WTC11 (cell line): ENCODE data around the gene TMEM164. TPM values are rescaled to one million over a fixed set of nuclear protein-coding genes. Genes with fewer than 3 reads are reported as not detected.

Source experiments
- ATAC-seq: fragments of 200-7000 bp; cut with Tn5 transposase; 2 replicates; pipeline ENCODE4 v1.10.0; 2021; ENCODE audit warnings: mild to moderate bottlenecking, moderate library complexity
- CTCF ChIA-PET: fragments of 300-600 bp; sonication (Branson Sonifier 250); formaldehyde crosslinking; loops from one replicate; lab custom pipeline; 2021; ENCODE audit warnings: antibody characterized with exemption; lab: Charles Lee
- POLR2A ChIA-PET: fragments of 350-600 bp; sonication (Branson Sonifier 250); formaldehyde crosslinking; loops from one replicate; lab custom pipeline; 2021; ENCODE audit warnings: antibody characterized with exemption; lab: Charles Lee
- DNase-seq: peaks from one replicate; pipeline ENCODE4 v3.0.0; 2021; ENCODE audit warnings: low spot score
- H3K27ac Mint-ChIP-seq: 2 replicates; pipeline ENCODE4 v1.8.0; 2021; ENCODE audit warnings: mixed read lengths
- H3K27me3 Mint-ChIP-seq: 2 replicates; pipeline ENCODE4 v1.8.0; 2021; ENCODE audit warnings: low read depth, mild to moderate bottlenecking, moderate library complexity, mixed read lengths
- H3K36me3 Mint-ChIP-seq: 2 replicates; pipeline ENCODE4 v1.8.0; 2021; ENCODE audit warnings: mixed read lengths
- H3K4me1 Mint-ChIP-seq: 2 replicates; pipeline ENCODE4 v1.8.0; 2022; ENCODE audit warnings: mixed read lengths
- H3K4me3 Mint-ChIP-seq: 2 replicates; pipeline ENCODE4 v1.8.0; 2021; ENCODE audit warnings: mild to moderate bottlenecking, moderate library complexity, mixed read lengths
- H3K9me3 Mint-ChIP-seq: 2 replicates; pipeline ENCODE4 v1.8.0; 2021; ENCODE audit warnings: mixed read lengths
- CBFB ChIP-seq: sonication (generic); formaldehyde crosslinking; IDR thresholded peaks from 2 replicates; pipeline ENCODE4 v1.8.1; 2022; ENCODE audit warnings: mild to moderate bottlenecking, low read depth, missing genetic modification reagents
- ETV6 ChIP-seq: sonication (generic); formaldehyde crosslinking; IDR thresholded peaks from 2 replicates; pipeline ENCODE4 v1.8.1; 2022; ENCODE audit warnings: mild to moderate bottlenecking, missing genetic modification reagents
- FOXK1 ChIP-seq: sonication (generic); formaldehyde crosslinking; IDR thresholded peaks from 2 replicates; pipeline ENCODE4 v1.8.0; 2022; ENCODE audit warnings: mild to moderate bottlenecking, moderate library complexity, missing genetic modification reagents
- NFE2L1 ChIP-seq: sonication (generic); formaldehyde crosslinking; IDR thresholded peaks from 2 replicates; pipeline ENCODE4 v1.8.1; 2023; ENCODE audit warnings: missing genetic modification reagents
- ZNF219 ChIP-seq: sonication (generic); formaldehyde crosslinking; IDR thresholded peaks from 2 replicates; pipeline ENCODE4 v1.8.0; 2023; ENCODE audit warnings: missing genetic modification reagents, mild to moderate bottlenecking, borderline replicate concordance
- ZNF416 ChIP-seq: fragments of 250-450 bp; sonication (Bioruptor Pico); IDR thresholded peaks from 2 replicates; pipeline ENCODE4 v1.9.0; 2021; ENCODE audit warnings: mild to moderate bottlenecking, inconsistent platforms
- total RNA-seq: library from RNA; stranded (reverse); gene quantifications from 3 replicates; pipeline ENCODE4 v1.2.3, GENCODE V29; 2021
- TF ChIP-seq, protein P1 (sequence below): sonication (generic); formaldehyde crosslinking; IDR thresholded peaks from 2 replicates; pipeline ENCODE4 v1.8.0; 2022; ENCODE audit warnings: missing genetic modification reagents
- TF ChIP-seq, protein P2 (sequence below): sonication (generic); formaldehyde crosslinking; IDR thresholded peaks from 2 replicates; pipeline ENCODE4 v1.8.1; 2023; ENCODE audit warnings: mild to moderate bottlenecking, missing genetic modification reagents, borderline replicate concordance
- TF ChIP-seq, protein P3 (sequence below): sonication (generic); formaldehyde crosslinking; IDR thresholded peaks from 2 replicates; pipeline ENCODE4 v1.8.0; 2023; ENCODE audit warnings: mild to moderate bottlenecking, missing genetic modification reagents
- TF ChIP-seq, protein P4 (sequence below): sonication (generic); formaldehyde crosslinking; IDR thresholded peaks from 2 replicates; pipeline ENCODE4 v1.8.1; 2022; ENCODE audit warnings: mild to moderate bottlenecking, moderate library complexity, missing genetic modification reagents
- TF ChIP-seq, protein P5 (sequence below): sonication (generic); formaldehyde crosslinking; IDR thresholded peaks from 2 replicates; pipeline ENCODE4 v1.8.1; 2022; ENCODE audit warnings: missing genetic modification reagents, borderline replicate concordance
- TF ChIP-seq, protein P6 (sequence below): fragments of 250-450 bp; sonication (Bioruptor Pico); conservative IDR thresholded peaks from 2 replicates; pipeline ENCODE4 v1.9.0; 2021; ENCODE audit warnings: mild to moderate bottlenecking
- TF ChIP-seq, protein P7 (sequence below): sonication (generic); formaldehyde crosslinking; IDR thresholded peaks from 2 replicates; pipeline ENCODE4 v1.8.1; 2023; ENCODE audit warnings: mild to moderate bottlenecking, missing genetic modification reagents
- TF ChIP-seq, protein P8 (sequence below): sonication (generic); formaldehyde crosslinking; IDR thresholded peaks from 2 replicates; pipeline ENCODE4 v1.8.1; 2023; ENCODE audit warnings: mild to moderate bottlenecking, moderate library complexity, missing genetic modification reagents

The TMEM164 gene
- total RNA-seq, 1 experiment from 2014 or later: 16.0 TPM

DNA sequence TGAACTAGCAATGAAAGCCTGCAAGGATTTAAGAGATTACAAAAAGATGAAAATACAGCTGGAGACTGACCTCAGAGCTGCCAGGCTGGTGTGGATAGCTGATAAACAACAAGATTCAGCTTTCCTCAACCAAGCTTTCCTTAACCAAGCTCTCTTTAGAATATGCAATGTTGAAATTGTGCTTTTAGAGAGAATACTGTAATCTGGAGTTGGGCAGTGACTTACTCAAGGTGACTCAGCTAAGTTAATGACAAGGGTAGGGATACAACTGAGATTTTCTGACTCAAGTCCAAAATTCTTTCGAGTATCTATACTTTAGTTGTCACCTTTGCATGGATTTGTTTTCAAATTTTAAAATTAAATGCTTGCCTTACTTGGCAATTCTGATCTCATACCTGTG, 217.0 kb downstream of the TMEM164 start (continued):
- TF ChIP-seq, protein P1, sequence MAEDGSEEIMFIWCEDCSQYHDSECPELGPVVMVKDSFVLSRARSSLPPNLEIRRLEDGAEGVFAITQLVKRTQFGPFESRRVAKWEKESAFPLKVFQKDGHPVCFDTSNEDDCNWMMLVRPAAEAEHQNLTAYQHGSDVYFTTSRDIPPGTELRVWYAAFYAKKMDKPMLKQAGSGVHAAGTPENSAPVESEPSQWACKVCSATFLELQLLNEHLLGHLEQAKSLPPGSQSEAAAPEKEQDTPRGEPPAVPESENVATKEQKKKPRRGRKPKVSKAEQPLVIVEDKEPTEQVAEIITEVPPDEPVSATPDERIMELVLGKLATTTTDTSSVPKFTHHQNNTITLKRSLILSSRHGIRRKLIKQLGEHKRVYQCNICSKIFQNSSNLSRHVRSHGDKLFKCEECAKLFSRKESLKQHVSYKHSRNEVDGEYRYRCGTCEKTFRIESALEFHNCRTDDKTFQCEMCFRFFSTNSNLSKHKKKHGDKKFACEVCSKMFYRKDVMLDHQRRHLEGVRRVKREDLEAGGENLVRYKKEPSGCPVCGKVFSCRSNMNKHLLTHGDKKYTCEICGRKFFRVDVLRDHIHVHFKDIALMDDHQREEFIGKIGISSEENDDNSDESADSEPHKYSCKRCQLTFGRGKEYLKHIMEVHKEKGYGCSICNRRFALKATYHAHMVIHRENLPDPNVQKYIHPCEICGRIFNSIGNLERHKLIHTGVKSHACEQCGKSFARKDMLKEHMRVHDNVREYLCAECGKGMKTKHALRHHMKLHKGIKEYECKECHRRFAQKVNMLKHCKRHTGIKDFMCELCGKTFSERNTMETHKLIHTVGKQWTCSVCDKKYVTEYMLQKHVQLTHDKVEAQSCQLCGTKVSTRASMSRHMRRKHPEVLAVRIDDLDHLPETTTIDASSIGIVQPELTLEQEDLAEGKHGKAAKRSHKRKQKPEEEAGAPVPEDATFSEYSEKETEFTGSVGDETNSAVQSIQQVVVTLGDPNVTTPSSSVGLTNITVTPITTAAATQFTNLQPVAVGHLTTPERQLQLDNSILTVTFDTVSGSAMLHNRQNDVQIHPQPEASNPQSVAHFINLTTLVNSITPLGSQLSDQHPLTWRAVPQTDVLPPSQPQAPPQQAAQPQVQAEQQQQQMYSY (CRISPR knock-in tag): no peak
- TF ChIP-seq FOXK1 (CRISPR knock-in tag): no peak
- TF ChIP-seq, protein P2, sequence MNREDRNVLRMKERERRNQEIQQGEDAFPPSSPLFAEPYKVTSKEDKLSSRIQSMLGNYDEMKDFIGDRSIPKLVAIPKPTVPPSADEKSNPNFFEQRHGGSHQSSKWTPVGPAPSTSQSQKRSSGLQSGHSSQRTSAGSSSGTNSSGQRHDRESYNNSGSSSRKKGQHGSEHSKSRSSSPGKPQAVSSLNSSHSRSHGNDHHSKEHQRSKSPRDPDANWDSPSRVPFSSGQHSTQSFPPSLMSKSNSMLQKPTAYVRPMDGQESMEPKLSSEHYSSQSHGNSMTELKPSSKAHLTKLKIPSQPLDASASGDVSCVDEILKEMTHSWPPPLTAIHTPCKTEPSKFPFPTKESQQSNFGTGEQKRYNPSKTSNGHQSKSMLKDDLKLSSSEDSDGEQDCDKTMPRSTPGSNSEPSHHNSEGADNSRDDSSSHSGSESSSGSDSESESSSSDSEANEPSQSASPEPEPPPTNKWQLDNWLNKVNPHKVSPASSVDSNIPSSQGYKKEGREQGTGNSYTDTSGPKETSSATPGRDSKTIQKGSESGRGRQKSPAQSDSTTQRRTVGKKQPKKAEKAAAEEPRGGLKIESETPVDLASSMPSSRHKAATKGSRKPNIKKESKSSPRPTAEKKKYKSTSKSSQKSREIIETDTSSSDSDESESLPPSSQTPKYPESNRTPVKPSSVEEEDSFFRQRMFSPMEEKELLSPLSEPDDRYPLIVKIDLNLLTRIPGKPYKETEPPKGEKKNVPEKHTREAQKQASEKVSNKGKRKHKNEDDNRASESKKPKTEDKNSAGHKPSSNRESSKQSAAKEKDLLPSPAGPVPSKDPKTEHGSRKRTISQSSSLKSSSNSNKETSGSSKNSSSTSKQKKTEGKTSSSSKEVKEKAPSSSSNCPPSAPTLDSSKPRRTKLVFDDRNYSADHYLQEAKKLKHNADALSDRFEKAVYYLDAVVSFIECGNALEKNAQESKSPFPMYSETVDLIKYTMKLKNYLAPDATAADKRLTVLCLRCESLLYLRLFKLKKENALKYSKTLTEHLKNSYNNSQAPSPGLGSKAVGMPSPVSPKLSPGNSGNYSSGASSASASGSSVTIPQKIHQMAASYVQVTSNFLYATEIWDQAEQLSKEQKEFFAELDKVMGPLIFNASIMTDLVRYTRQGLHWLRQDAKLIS: no peak
- TF ChIP-seq, protein P3, sequence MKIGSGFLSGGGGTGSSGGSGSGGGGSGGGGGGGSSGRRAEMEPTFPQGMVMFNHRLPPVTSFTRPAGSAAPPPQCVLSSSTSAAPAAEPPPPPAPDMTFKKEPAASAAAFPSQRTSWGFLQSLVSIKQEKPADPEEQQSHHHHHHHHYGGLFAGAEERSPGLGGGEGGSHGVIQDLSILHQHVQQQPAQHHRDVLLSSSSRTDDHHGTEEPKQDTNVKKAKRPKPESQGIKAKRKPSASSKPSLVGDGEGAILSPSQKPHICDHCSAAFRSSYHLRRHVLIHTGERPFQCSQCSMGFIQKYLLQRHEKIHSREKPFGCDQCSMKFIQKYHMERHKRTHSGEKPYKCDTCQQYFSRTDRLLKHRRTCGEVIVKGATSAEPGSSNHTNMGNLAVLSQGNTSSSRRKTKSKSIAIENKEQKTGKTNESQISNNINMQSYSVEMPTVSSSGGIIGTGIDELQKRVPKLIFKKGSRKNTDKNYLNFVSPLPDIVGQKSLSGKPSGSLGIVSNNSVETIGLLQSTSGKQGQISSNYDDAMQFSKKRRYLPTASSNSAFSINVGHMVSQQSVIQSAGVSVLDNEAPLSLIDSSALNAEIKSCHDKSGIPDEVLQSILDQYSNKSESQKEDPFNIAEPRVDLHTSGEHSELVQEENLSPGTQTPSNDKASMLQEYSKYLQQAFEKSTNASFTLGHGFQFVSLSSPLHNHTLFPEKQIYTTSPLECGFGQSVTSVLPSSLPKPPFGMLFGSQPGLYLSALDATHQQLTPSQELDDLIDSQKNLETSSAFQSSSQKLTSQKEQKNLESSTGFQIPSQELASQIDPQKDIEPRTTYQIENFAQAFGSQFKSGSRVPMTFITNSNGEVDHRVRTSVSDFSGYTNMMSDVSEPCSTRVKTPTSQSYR: no peak
- TF ChIP-seq, all 79 proteins: peak for 0

DNA sequence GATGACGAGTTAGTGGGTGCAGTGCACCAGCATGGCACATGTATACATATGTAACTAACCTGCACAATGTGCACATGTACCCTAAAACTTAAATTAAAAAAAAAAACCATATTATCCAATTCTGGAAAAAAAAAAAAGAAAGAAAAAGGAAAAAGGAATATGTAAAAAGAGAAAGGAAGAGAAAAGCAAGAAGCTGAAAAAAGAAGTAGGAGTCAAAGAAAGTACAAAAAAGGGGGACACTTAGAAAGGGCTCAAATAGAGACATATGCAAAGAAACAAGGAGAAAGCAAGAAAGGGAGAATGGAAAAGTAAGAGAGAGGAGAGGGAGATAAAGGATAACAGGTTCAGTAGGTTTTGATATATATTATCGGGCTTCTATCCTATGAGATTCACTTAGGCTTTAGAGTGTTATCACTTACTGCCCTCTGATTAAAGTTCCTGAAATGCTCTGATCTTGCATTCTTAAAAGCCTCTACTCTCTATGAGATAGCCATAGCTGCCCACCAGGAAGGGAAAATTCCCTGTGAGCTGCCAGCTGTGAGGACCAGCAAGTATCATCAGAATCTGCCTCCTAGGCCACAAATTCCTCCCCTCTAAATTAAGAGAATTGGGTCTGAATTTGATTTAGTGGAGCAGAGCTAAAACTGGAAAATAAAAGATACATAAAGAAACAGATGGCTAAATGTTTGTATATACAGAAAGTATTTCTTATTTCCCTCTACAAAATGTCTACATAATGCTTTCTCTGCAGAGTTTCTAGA, 219.8 kb downstream of the TMEM164 start:
- Mint-ChIP-seq H3K36me3 (no peaks in the 10 kb centered on the region), H3K4me3 (no peak overlapping the region), H3K9me3 (no peaks in the 10 kb centered on the region), H3K27me3 (no peaks in the 10 kb centered on the region), H3K27ac (no peak overlapping the region), H3K4me1 (peaks cover 6% of the 10 kb centered on the region; the same call in 1 of the 2 replicates)
- DNase-seq: no peak
- ATAC-seq: no peak
- ChIA-PET CTCF (no interaction called here), POLR2A (no interaction called here)
- TF ChIP-seq CBFB: no peak
- TF ChIP-seq, protein P4, sequence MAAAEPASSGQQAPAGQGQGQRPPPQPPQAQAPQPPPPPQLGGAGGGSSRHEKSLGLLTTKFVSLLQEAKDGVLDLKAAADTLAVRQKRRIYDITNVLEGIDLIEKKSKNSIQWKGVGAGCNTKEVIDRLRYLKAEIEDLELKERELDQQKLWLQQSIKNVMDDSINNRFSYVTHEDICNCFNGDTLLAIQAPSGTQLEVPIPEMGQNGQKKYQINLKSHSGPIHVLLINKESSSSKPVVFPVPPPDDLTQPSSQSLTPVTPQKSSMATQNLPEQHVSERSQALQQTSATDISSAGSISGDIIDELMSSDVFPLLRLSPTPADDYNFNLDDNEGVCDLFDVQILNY: no peak
- no peak for TF ChIP-seq ZNF416
- TF ChIP-seq, protein P5, sequence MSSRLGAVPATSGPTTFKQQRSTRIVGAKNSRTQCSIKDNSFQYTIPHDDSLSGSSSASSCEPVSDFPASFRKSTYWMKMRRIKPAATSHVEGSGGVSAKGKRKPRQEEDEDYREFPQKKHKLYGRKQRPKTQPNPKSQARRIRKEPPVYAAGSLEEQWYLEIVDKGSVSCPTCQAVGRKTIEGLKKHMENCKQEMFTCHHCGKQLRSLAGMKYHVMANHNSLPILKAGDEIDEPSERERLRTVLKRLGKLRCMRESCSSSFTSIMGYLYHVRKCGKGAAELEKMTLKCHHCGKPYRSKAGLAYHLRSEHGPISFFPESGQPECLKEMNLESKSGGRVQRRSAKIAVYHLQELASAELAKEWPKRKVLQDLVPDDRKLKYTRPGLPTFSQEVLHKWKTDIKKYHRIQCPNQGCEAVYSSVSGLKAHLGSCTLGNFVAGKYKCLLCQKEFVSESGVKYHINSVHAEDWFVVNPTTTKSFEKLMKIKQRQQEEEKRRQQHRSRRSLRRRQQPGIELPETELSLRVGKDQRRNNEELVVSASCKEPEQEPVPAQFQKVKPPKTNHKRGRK (CRISPR knock-in tag): no peak
- TF ChIP-seq, protein P6, sequence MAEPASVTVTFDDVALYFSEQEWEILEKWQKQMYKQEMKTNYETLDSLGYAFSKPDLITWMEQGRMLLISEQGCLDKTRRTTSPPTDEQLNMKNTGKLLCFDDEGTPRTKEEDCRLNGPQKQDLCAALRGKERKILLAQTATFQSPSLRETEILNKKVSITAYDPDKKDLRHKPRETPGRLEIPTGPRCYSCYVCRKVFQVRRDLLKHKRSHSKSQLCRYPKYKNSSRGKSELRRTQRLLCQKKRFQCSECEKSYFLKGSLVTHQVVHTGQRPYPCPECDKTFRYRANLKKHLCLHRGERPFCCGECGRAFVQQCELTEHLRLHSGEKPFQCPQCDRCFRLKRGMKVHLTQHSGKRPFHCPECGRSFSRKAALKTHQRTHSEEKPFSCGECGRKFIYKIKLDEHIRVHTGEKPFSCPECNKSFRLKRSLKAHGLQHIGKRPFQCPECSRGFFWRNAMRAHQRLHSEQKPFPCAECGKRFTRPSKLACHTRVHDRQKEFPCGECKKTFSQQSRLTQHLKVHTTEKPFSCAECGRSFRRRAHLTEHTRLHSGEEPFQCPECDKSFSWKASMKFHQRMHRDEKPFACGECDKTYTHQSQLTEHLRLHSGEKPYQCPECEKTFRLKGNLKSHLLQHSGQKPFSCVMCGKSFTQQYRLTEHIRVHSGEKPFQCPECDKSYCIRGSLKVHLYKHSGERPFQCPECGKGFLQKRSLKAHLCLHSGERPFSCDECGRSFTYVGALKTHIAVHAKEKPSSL (CRISPR knock-in tag): no peak
- TF ChIP-seq, protein P7, sequence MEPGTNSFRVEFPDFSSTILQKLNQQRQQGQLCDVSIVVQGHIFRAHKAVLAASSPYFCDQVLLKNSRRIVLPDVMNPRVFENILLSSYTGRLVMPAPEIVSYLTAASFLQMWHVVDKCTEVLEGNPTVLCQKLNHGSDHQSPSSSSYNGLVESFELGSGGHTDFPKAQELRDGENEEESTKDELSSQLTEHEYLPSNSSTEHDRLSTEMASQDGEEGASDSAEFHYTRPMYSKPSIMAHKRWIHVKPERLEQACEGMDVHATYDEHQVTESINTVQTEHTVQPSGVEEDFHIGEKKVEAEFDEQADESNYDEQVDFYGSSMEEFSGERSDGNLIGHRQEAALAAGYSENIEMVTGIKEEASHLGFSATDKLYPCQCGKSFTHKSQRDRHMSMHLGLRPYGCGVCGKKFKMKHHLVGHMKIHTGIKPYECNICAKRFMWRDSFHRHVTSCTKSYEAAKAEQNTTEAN (CRISPR knock-in tag): no peak
- TF ChIP-seq, protein P8, sequence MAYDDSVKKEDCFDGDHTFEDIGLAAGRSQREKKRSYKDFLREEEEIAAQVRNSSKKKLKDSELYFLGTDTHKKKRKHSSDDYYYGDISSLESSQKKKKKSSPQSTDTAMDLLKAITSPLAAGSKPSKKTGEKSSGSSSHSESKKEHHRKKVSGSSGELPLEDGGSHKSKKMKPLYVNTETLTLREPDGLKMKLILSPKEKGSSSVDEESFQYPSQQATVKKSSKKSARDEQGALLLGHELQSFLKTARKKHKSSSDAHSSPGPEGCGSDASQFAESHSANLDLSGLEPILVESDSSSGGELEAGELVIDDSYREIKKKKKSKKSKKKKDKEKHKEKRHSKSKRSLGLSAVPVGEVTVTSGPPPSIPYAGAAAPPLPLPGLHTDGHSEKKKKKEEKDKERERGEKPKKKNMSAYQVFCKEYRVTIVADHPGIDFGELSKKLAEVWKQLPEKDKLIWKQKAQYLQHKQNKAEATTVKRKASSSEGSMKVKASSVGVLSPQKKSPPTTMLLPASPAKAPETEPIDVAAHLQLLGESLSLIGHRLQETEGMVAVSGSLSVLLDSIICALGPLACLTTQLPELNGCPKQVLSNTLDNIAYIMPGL (CRISPR knock-in tag): no peak
- no peak for TF ChIP-seq ZNF219 (CRISPR knock-in tag)
- TF ChIP-seq ETV6 (CRISPR knock-in tag): no peak
- TF ChIP-seq NFE2L1 (CRISPR knock-in tag): no peak
